WTC11 (cell line): ENCODE measurements around the gene PLIN5.

Source experiments
- ATF2 ChIP-seq: sonication (generic); formaldehyde crosslinking; IDR thresholded peaks from 2 replicates; pipeline ENCODE4 v1.8.1; 2022; ENCODE audit warnings: low read depth, missing genetic modification reagents, borderline replicate concordance
- CREB1 ChIP-seq: sonication (generic); formaldehyde crosslinking; IDR thresholded peaks from 2 replicates; pipeline ENCODE4 v1.8.0; 2023; ENCODE audit warnings: mild to moderate bottlenecking, missing genetic modification reagents
- MYBL2 ChIP-seq: sonication (generic); formaldehyde crosslinking; IDR thresholded peaks from 2 replicates; pipeline ENCODE4 v1.8.1; 2023; ENCODE audit warnings: mild to moderate bottlenecking, moderate library complexity, missing genetic modification reagents
- NFYB ChIP-seq: sonication (generic); formaldehyde crosslinking; conservative IDR thresholded peaks from 2 replicates; pipeline ENCODE4 v1.8.0; 2022; ENCODE audit warnings: low read depth, missing genetic modification reagents
- STAT6 ChIP-seq: sonication (generic); formaldehyde crosslinking; conservative IDR thresholded peaks from 2 replicates; pipeline ENCODE4 v1.8.1; 2023; ENCODE audit warnings: mild to moderate bottlenecking, low read depth, missing genetic modification reagents, moderate library complexity
- TCF7 ChIP-seq: sonication (generic); formaldehyde crosslinking; IDR thresholded peaks from 2 replicates; pipeline ENCODE4 v1.8.0; 2022; ENCODE audit warnings: mild to moderate bottlenecking, low read depth, missing genetic modification reagents, moderate library complexity
- ZNF121 ChIP-seq: sonication (generic); formaldehyde crosslinking; IDR thresholded peaks from 2 replicates; pipeline ENCODE4 v1.8.0; 2023; ENCODE audit warnings: missing genetic modification reagents
- TF ChIP-seq, protein P1 (sequence below): fragments of 200-600 bp; IDR thresholded peaks from 2 replicates; pipeline ENCODE4 v1.8.0; 2022; ENCODE audit warnings: antibody characterized with exemption
- TF ChIP-seq, protein P2 (sequence below): sonication (generic); formaldehyde crosslinking; conservative IDR thresholded peaks from 2 replicates; pipeline ENCODE4 v1.8.1; 2022; ENCODE audit warnings: mild to moderate bottlenecking, missing genetic modification reagents
- TF ChIP-seq, protein P3 (sequence below): sonication (generic); formaldehyde crosslinking; IDR thresholded peaks from 2 replicates; pipeline ENCODE4 v1.8.1; 2023; ENCODE audit warnings: mild to moderate bottlenecking, moderate library complexity, missing genetic modification reagents

DNA sequence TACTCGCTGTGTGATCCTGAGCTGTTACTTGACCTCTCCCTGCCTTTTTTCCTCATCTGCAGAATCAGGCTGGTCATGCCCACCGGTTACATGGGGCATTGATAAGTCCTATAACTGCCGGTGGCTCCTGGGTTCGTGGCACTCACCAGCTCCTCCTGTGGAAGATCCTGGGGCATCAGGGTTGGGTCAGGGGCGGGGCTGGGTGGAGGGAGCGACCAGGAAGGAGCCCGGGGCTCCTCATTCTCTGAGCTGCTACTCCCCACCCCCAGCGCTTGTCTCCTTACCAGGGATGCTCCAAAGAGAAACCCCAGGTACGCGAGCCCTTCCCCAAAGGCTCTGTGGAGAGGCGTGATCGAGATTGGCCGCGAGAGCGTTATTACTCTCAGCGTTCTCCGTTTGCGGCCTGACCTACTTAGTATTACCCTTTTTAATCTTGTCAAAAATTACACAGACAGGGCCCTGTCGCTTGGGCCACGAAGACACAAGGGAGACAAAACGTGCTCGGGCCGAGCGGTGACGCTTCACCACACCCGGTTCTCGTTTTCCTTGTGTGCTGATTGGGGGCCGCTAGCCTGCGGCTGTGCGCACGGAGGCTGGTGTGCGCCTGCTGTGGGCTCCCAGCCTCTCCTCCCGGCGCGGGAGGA is 52.2 kb downstream of the PLIN5 start:
- TF ChIP-seq, protein P1, sequence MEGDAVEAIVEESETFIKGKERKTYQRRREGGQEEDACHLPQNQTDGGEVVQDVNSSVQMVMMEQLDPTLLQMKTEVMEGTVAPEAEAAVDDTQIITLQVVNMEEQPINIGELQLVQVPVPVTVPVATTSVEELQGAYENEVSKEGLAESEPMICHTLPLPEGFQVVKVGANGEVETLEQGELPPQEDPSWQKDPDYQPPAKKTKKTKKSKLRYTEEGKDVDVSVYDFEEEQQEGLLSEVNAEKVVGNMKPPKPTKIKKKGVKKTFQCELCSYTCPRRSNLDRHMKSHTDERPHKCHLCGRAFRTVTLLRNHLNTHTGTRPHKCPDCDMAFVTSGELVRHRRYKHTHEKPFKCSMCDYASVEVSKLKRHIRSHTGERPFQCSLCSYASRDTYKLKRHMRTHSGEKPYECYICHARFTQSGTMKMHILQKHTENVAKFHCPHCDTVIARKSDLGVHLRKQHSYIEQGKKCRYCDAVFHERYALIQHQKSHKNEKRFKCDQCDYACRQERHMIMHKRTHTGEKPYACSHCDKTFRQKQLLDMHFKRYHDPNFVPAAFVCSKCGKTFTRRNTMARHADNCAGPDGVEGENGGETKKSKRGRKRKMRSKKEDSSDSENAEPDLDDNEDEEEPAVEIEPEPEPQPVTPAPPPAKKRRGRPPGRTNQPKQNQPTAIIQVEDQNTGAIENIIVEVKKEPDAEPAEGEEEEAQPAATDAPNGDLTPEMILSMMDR: no peak
- TF ChIP-seq ZNF121 (CRISPR knock-in tag): no peak
- TF ChIP-seq NFYB (CRISPR knock-in tag): no peak
- no peak for TF ChIP-seq MYBL2 (CRISPR knock-in tag)
- TF ChIP-seq, protein P2, sequence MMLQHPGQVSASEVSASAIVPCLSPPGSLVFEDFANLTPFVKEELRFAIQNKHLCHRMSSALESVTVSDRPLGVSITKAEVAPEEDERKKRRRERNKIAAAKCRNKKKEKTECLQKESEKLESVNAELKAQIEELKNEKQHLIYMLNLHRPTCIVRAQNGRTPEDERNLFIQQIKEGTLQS (CRISPR knock-in tag): no peak
- TF ChIP-seq, protein P3, sequence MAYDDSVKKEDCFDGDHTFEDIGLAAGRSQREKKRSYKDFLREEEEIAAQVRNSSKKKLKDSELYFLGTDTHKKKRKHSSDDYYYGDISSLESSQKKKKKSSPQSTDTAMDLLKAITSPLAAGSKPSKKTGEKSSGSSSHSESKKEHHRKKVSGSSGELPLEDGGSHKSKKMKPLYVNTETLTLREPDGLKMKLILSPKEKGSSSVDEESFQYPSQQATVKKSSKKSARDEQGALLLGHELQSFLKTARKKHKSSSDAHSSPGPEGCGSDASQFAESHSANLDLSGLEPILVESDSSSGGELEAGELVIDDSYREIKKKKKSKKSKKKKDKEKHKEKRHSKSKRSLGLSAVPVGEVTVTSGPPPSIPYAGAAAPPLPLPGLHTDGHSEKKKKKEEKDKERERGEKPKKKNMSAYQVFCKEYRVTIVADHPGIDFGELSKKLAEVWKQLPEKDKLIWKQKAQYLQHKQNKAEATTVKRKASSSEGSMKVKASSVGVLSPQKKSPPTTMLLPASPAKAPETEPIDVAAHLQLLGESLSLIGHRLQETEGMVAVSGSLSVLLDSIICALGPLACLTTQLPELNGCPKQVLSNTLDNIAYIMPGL (CRISPR knock-in tag): no peak
- no peak for TF ChIP-seq TCF7 (CRISPR knock-in tag)
- TF ChIP-seq STAT6 (CRISPR knock-in tag): no peak
- TF ChIP-seq ATF2 (CRISPR knock-in tag): no peak
- TF ChIP-seq CREB1 (CRISPR knock-in tag): no peak
